ENCODE results near the gene GBF1. TPM values are rescaled to one million over a fixed set of nuclear protein-coding genes. Genes with fewer than 3 reads are reported as not detected.

The GBF1 gene
- total RNA-seq, 4 donors from 2014 or later, result 34.0 to 68.3 (median 53.5) TPM

- Histone ChIP-seq H3K27me3 (peaks cover 7% of the 10 kb centered on the region), H3K4me1 (peaks cover 22 to 28% of the 10 kb centered on the region in 2 donors), H3K36me3 (no peaks in the 10 kb centered on the region), H3K9me3 (no peaks in the 10 kb centered on the region), H3K4me3 (replicated peaks in 1 of 3) (peak overlapping the region in 1 of 3 donors; percentile 45), H3K27ac (no peak overlapping the region)
- peak; percentile 86 to 88 for DNase-seq
- intact Hi-C loops (cut with DNase I), result loop anchor here (2.0 to 10.0 kb wide), 4 partner anchors 117 to 365 kb away; no protein-coding TSS in a partner anchor
- TF ChIP-seq POLR2A (IDR thresholded peaks at IDR 0.05) (no peak), CTCF (IDR thresholded peaks at IDR 0.05) (peak; percentile 74 to 99 (median 94))
- WGBS, 2 donors, result 4% methylated on average over 13 to 14 of the region's 24 CpGs
Measured at GRCh38 chr10:102229810-102230263, 15.5 kb upstream of the GBF1 start.

GRCh38 chr10:102230264-102230860, 15.0 kb upstream of the GBF1 start:
- TF ChIP-seq CTCF (IDR thresholded peaks at IDR 0.05) (no peak), POLR2A (IDR thresholded peaks at IDR 0.05) (no peak)
- Histone ChIP-seq H3K27ac (no peak overlapping the region), H3K9me3 (no peaks in the 10 kb centered on the region), H3K27me3 (peaks cover 7% of the 10 kb centered on the region), H3K4me1 (peaks cover 22 to 28% of the 10 kb centered on the region in 2 donors), H3K36me3 (no peaks in the 10 kb centered on the region), H3K4me3 (replicated peaks in 1 of 3) (peak overlapping the region in 1 of 3 donors; percentile 45)
- intact Hi-C loops (cut with DNase I), result loop anchor here (2.0 to 10.0 kb wide), 3 partner anchors 116 to 364 kb away; no protein-coding TSS in a partner anchor
- peak; percentile 73 to 74 for DNase-seq
- 0% methylated on average over 3 to 9 of the region's 50 CpGs for WGBS, 2 donors

GRCh38 chr10:102230861-102231356, 14.4 kb upstream of the GBF1 start:
- intact Hi-C loops (cut with DNase I), result loop anchor here (2.0 to 10.0 kb wide), 3 partner anchors 116 to 364 kb away; no protein-coding TSS in a partner anchor
- 1 to 4% methylated on average over 11 to 38 of the region's 52 CpGs for WGBS, 2 donors
- Histone ChIP-seq H3K4me3 (replicated peaks in 1 of 3) (peak overlapping the region in 1 of 3 donors; percentile 45), H3K36me3 (no peaks in the 10 kb centered on the region), H3K27me3 (peaks cover 7% of the 10 kb centered on the region), H3K9me3 (no peaks in the 10 kb centered on the region), H3K4me1 (peaks cover 18 to 28% of the 10 kb centered on the region in 2 donors), H3K27ac (no peak overlapping the region)
- TF ChIP-seq POLR2A (IDR thresholded peaks at IDR 0.05) (no peak), CTCF (IDR thresholded peaks at IDR 0.05) (peak in 2 of 6 experiments; percentile 31 to 40)
- peak; percentile 30 to 34 for DNase-seq

- Histone ChIP-seq H3K27ac (no peak overlapping the region), H3K36me3 (no peaks in the 10 kb centered on the region), H3K4me3 (replicated peaks in 1 of 3) (peak overlapping the region in 1 of 3 donors; percentile 45), H3K4me1 (peaks cover 14 to 24% of the 10 kb centered on the region in 2 donors), H3K9me3 (no peaks in the 10 kb centered on the region), H3K27me3 (peaks cover 7% of the 10 kb centered on the region)
- WGBS, 2 donors, result 15 to 24% methylated on average over 28 to 54 of the region's 76 CpGs
- DNase-seq, result peak in 1 of 2 donors; percentile 13
- TF ChIP-seq POLR2A (IDR thresholded peaks at IDR 0.05) (no peak), CTCF (IDR thresholded peaks at IDR 0.05) (peak in 4 of 6 experiments; percentile 34 to 50 (median 44))
- intact Hi-C loops (cut with DNase I), result loop anchor here (2.0 to 10.0 kb wide), 3 partner anchors 115 to 363 kb away; no protein-coding TSS in a partner anchor
Measured at GRCh38 chr10:102231357-102232318, 13.7 kb upstream of the GBF1 start.

All from thyroid gland (tissue), 4 donors.